ENCODE results near the gene GHRHR. TPM values are rescaled to one million over a fixed set of nuclear protein-coding genes. Genes with fewer than 3 reads are reported as not detected.

GHRHR gene
- total RNA-seq (2013; cell fraction: nucleolus; rRNA removed), result not detected in 2 replicates
- not detected in 2 replicates for total RNA-seq (2014; rRNA removed)
- total RNA-seq (2014; rRNA removed; fragmentation: Illumina TruSeq; extraction: Trizol), result not detected in 2 replicates
- not detected in 2 replicates for total RNA-seq (2021)
- polyA plus RNA-seq (2011; ENCODE audit: low read depth), result not detected
- not detected in 2 replicates for polyA plus RNA-seq (2011; rRNA removed)
- polyA plus RNA-seq (2011; cell fraction: cytosol; rRNA removed), result not detected in 2 replicates
- 0.25 TPM in 1 of 2 replicates, not detected in the other for polyA plus RNA-seq (2011; cell fraction: nucleus; rRNA removed)
- polyA plus RNA-seq (2012), result not detected in 2 replicates
- polyA plus RNA-seq (2014; fragmentation: Illumina TruSeq; extraction: Trizol), result not detected in 2 replicates
- polyA plus RNA-seq (2014; fragmentation: Nextera tagmentation; extraction: Ambion mirVana), result not detected
- not detected in 2 replicates for polyA plus RNA-seq (2014; rRNA removed)
- not detected for polyA plus RNA-seq (2016; fragmentation: Nextera tagmentation; extraction: Ambion mirVana)
- polyA minus RNA-seq (2011; rRNA and poly(A)+ RNA removed), result not detected in 2 replicates
- polyA minus RNA-seq (2011; cell fraction: cytosol; rRNA and poly(A)+ RNA removed), result not detected in 2 replicates
- not detected in 2 replicates for polyA minus RNA-seq (2011; cell fraction: nucleus; rRNA and poly(A)+ RNA removed)
- Bru-seq, nascent RNA, result percentile 4 among the genes with signal in this experiment
- BruChase-seq, experiment 1, labeled RNA remaining after a 6-hour chase, result percentile 8 among the genes with signal in this experiment
- not detected for BruChase-seq, experiment 2, labeled RNA remaining after a 2-hour chase
- long read RNA-seq, experiment 1, result 0 reads
- long read RNA-seq, experiment 2, result 0 reads

- Histone ChIP-seq H3K79me2 (ENCODE audit: control insufficient read depth, insufficient read depth, low read length) (no peaks in the 10 kb centered on the region), H3K4me1 (ENCODE audit: control insufficient read depth, insufficient read depth, low read length) (no peaks in the 10 kb centered on the region), H2AFZ (ENCODE audit: control insufficient read depth, low read depth, low read length) (no peak within 1 kb of the TSS), H3K36me3 (ENCODE audit: control insufficient read depth in 2 of 2, insufficient read depth in 2 of 2, low read length in 1 of 2) (no peaks in the 10 kb centered on the region), H4K20me1 (ENCODE audit: control insufficient read depth, insufficient read depth) (no peaks in the 10 kb centered on the region), H3K4me2 (ENCODE audit: control insufficient read depth, insufficient read depth) (no peak within 1 kb of the TSS), H3K27me3 (replicated peaks in 1 of 2; ENCODE audit: control insufficient read depth in 2 of 2, insufficient read depth in 2 of 2, low read length in 1 of 2) (no peaks in the 10 kb centered on the region), H3K27ac (ENCODE audit: control insufficient read depth, insufficient read depth) (no peak within 1 kb of the TSS), H3K9ac (ENCODE audit: control insufficient read depth, insufficient read depth, low read length) (no peak within 1 kb of the TSS), H3K9me3 (replicated peaks; ENCODE audit: control insufficient read depth, insufficient read depth, low read length) (no peaks in the 10 kb centered on the region), H3K4me3 (no peak within 1 kb of the TSS)
- WGBS (ENCODE audit: insufficient coverage, insufficient replicate concordance, low lambda C conversion rate, missing lambda C conversion rate), result 25% methylated on average over 11 of the region's 11 CpGs
- intact Hi-C loops (cut with micrococcal nuclease; ENCODE audit: unreplicated experiment) (no loop called here), in situ Hi-C loops (cut with MboI) (no loop called here)
- BruUV-seq (replicated peaks), result no TSS peak
- SMC1A ChIA-PET (ENCODE audit: uncharacterized antibody, unreplicated experiment), result no interaction called here
- CTCF ChIA-PET, result interaction anchor here (0.8 to 2.3 kb wide), 2 partner anchors 11 to 20 kb away, joined by 3 to 12 read pairs; no protein-coding TSS in a partner anchor
- ATAC-seq (no peak), DNase-seq (ENCODE audit: low read depth, low spot score) (no peak), FAIRE-seq (no peak)
- TF ChIP-seq BHLHE40 (IDR thresholded peaks at IDR 0.05; ENCODE audit: borderline replicate concordance in 1 of 2, low read depth in 2 of 2, low read length in 1 of 2) (no peak), GABPA (IDR thresholded peaks at IDR 0.05; ENCODE audit: low read depth) (no peak), HDAC6 (IDR thresholded peaks at IDR 0.05; ENCODE audit: unreplicated experiment) (no peak), ESRRA (IDR thresholded peaks at IDR 0.05; ENCODE audit: low read length) (no peak), ZBTB4 (CRISPR knock-in tag; IDR thresholded peaks at IDR 0.05) (no peak), NFYB (IDR thresholded peaks at IDR 0.05; ENCODE audit: insufficient read depth, low read depth, low read length) (no peak), JUND (IDR thresholded peaks at IDR 0.05; ENCODE audit: low read depth, low read length) (no peak), CREB1 (IDR thresholded peaks at IDR 0.05; ENCODE audit: low read depth) (no peak), RELA (IDR thresholded peaks at IDR 0.05; ENCODE audit: borderline replicate concordance, partially characterized antibody) (no peak), CBFB (IDR thresholded peaks at IDR 0.05; ENCODE audit: low read depth) (no peak), ATF7 (IDR thresholded peaks at IDR 0.05; ENCODE audit: low read depth) (no peak), EZH2 (IDR thresholded peaks at IDR 0.05; ENCODE audit: borderline replicate concordance, control insufficient read depth, low read depth, low read length) (no peak), E4F1 (IDR thresholded peaks at IDR 0.05; ENCODE audit: borderline replicate concordance, partially characterized antibody) (no peak), STAT1 (conservative IDR thresholded peaks at IDR 0.05) (no peak), RBBP5 (conservative IDR thresholded peaks at IDR 0.05) (no peak)
- POLR2A ChIA-PET, result no interaction called here
- RAD21 ChIA-PET (ENCODE audit: unreplicated experiment), result no interaction called here
Observed at GRCh38 chr7:30963842-30964241, at the start of gene GHRHR. GHRHR (plus strand) TSS chr7:30963953; CDS start chr7:30964069, 116 bp downstream.

Data from GM12878 (cell line).